CMK (cell line): ENCODE measurements around the gene CIB4.

Source experiments
- DNase-seq: peaks from one replicate; pipeline ENCODE4 v3.0.0-alpha.2; 2010; ENCODE audit warnings: low read depth

The CIB4 gene

GRCh38 chr2:26642429-26642828 is 1.3 kb upstream of the CIB4 start:
- DNase-seq = no peak

- no peak for DNase-seq
Measured at GRCh38 chr2:26640331-26640745, 828 bp downstream of the CIB4 start.

GRCh38 chr2:26639685-26640243 is 1.4 kb downstream of the CIB4 start:
- no peak for DNase-seq

GRCh38 chr2:26637811-26638310 is 3.3 kb downstream of the CIB4 start:
- DNase-seq = no peak

GRCh38 chr2:26636935-26637334 is 4.2 kb downstream of the CIB4 start:
- DNase-seq = no peak

- no peak for DNase-seq
Measured at GRCh38 chr2:26635401-26635800, 5.8 kb downstream of the CIB4 start.

GRCh38 chr2:26634636-26635230 is 6.4 kb downstream of the CIB4 start:
- DNase-seq = no peak

GRCh38 chr2:26633993-26634595 is 7.1 kb downstream of the CIB4 start:
- no peak for DNase-seq

GRCh38 chr2:26633351-26633945 is 7.7 kb downstream of the CIB4 start:
- no peak for DNase-seq

GRCh38 chr2:26632624-26633185 is 8.5 kb downstream of the CIB4 start:
- no peak for DNase-seq

GRCh38 chr2:26631401-26632170 is 9.6 kb downstream of the CIB4 start:
- no peak for DNase-seq

GRCh38 chr2:26630669-26631360 is 10.4 kb downstream of the CIB4 start:
- no peak for DNase-seq

- DNase-seq = no peak
Measured at GRCh38 chr2:26630235-26630634, 10.9 kb downstream of the CIB4 start.

- no peak for DNase-seq
Measured at GRCh38 chr2:26629751-26630150, 11.4 kb downstream of the CIB4 start.

- DNase-seq = no peak
Measured at GRCh38 chr2:26629346-26629630, 11.9 kb downstream of the CIB4 start.

- no peak for DNase-seq
Measured at GRCh38 chr2:26628561-26629345, 12.4 kb downstream of the CIB4 start.

- DNase-seq = no peak
Measured at GRCh38 chr2:26627350-26628105, 13.6 kb downstream of the CIB4 start.

GRCh38 chr2:26626606-26627005 is 14.6 kb downstream of the CIB4 start:
- no peak for DNase-seq

- no peak for DNase-seq
Measured at GRCh38 chr2:26623541-26624495, 17.3 kb downstream of the CIB4 start.
